ENCODE measurements around the gene IRF2BP1.

- TF ChIP-seq, protein P1, sequence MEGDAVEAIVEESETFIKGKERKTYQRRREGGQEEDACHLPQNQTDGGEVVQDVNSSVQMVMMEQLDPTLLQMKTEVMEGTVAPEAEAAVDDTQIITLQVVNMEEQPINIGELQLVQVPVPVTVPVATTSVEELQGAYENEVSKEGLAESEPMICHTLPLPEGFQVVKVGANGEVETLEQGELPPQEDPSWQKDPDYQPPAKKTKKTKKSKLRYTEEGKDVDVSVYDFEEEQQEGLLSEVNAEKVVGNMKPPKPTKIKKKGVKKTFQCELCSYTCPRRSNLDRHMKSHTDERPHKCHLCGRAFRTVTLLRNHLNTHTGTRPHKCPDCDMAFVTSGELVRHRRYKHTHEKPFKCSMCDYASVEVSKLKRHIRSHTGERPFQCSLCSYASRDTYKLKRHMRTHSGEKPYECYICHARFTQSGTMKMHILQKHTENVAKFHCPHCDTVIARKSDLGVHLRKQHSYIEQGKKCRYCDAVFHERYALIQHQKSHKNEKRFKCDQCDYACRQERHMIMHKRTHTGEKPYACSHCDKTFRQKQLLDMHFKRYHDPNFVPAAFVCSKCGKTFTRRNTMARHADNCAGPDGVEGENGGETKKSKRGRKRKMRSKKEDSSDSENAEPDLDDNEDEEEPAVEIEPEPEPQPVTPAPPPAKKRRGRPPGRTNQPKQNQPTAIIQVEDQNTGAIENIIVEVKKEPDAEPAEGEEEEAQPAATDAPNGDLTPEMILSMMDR (IDR thresholded peaks at IDR 0.05) = no peak
- TF ChIP-seq POLR2AphosphoS5 (IDR thresholded peaks at IDR 0.05) = no peak
- TF ChIP-seq EP300 (IDR thresholded peaks at IDR 0.05) = no peak
- TF ChIP-seq POLR2A (IDR thresholded peaks at IDR 0.05) = no peak
These were observed 39.0 kb upstream of the IRF2BP1 start for GRCh38 chr19:45924891-45925447.

All from sigmoid colon (tissue), 4 donors.